ENCODE measurements around the gene PPP4R3A.

DNA sequence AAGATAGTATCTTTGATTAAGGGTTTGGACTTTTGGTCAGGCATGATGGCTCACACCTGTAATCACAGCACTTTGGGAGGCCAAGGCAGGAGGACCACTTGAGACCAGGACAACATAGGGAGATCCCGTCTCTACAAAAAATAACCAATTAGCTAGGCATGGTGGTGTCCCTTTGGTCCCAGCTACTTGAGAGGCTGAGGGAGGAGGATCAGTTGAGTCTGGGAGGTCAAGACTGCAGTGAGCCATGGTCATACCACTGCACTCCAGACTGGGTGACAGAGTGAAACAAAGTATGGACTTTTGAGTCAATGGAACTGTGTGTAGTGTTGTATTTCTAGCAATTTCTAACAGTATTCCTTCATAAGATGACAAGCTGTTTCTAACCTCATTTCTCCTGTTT is 53.8 kb downstream of the PPP4R3A start:
- TF ChIP-seq, protein P1, sequence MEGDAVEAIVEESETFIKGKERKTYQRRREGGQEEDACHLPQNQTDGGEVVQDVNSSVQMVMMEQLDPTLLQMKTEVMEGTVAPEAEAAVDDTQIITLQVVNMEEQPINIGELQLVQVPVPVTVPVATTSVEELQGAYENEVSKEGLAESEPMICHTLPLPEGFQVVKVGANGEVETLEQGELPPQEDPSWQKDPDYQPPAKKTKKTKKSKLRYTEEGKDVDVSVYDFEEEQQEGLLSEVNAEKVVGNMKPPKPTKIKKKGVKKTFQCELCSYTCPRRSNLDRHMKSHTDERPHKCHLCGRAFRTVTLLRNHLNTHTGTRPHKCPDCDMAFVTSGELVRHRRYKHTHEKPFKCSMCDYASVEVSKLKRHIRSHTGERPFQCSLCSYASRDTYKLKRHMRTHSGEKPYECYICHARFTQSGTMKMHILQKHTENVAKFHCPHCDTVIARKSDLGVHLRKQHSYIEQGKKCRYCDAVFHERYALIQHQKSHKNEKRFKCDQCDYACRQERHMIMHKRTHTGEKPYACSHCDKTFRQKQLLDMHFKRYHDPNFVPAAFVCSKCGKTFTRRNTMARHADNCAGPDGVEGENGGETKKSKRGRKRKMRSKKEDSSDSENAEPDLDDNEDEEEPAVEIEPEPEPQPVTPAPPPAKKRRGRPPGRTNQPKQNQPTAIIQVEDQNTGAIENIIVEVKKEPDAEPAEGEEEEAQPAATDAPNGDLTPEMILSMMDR (IDR thresholded peaks at IDR 0.05) = no peak
- TF ChIP-seq EZH2 (IDR thresholded peaks at IDR 0.05) = no peak

Data from neural progenitor cell (in vitro differentiated cells).